Measurements from ENCODE around the gene HPS1.
"Not testable (repeated sequence)": the region's sequence is repeated elsewhere in the genome, so short reads cannot be mapped to it uniquely, and the experiment has no call there.

HPS1 gene

GRCh38 chr10:98384531-98385133, 62.1 kb downstream of the HPS1 start:
- no peak for DNase-seq

- no peak for DNase-seq
Observed at GRCh38 chr10:98383869-98384268, 62.9 kb downstream of the HPS1 start.

GRCh38 chr10:98383134-98383667, 63.5 kb downstream of the HPS1 start:
- not testable (repeated sequence) for DNase-seq

- DNase-seq = no peak
Observed at GRCh38 chr10:98382691-98383101, 64.0 kb downstream of the HPS1 start.

- DNase-seq = no peak
Observed at GRCh38 chr10:98380493-98381339, 66.0 kb downstream of the HPS1 start.

- no peak for DNase-seq
Observed at GRCh38 chr10:98378722-98379121, 68.0 kb downstream of the HPS1 start.

- no peak for DNase-seq
Observed at GRCh38 chr10:98377536-98377935, 69.2 kb downstream of the HPS1 start.

- DNase-seq = no peak
Observed at GRCh38 chr10:98377001-98377400, 69.7 kb downstream of the HPS1 start.

- no peak for DNase-seq
Observed at GRCh38 chr10:98376485-98376884, 70.2 kb downstream of the HPS1 start.

- no peak for DNase-seq
Observed at GRCh38 chr10:98374217-98374985, 72.3 kb downstream of the HPS1 start.

- DNase-seq = no peak
Observed at GRCh38 chr10:98373260-98374040, 73.3 kb downstream of the HPS1 start.

- no peak for DNase-seq
Observed at GRCh38 chr10:98370831-98371820, 75.6 kb downstream of the HPS1 start.

- no peak for DNase-seq
Observed at GRCh38 chr10:98369801-98370200, 76.9 kb downstream of the HPS1 start.

GRCh38 chr10:98368644-98369043, 78.1 kb downstream of the HPS1 start:
- DNase-seq = no peak

- DNase-seq = no peak
Observed at GRCh38 chr10:98367604-98368451, 78.9 kb downstream of the HPS1 start.

Data from NCI-H82 (cell line).